PC-3 (cell line): Measurements from ENCODE around the gene TADA2B. TPM values are rescaled to one million over a fixed set of nuclear protein-coding genes. Genes with fewer than 3 reads are reported as not detected.
A peak's percentile ranks its signal among the peaks of the same experiment; 100 is the strongest.

Experiments used
- ATAC-seq: fragments of 200-7000 bp; cut with Tn5 transposase; 2 replicates; pipeline ENCODE4 v1.9.1; 2020; ENCODE audit warnings: mild to moderate bottlenecking, moderate library complexity
- BruUV-seq: library from RNA; stranded (reverse); fragments of 400-500 nt; replicated peaks from 2 replicates; lab custom pipeline; 2021; lab: Mats Ljungman, UMichigan
- CTCF ChIA-PET: fragments of 300-600 bp; sonication (Branson Sonifier 250); formaldehyde crosslinking; loops from one replicate; lab custom pipeline; 2022; ENCODE audit warnings: antibody characterized with exemption; lab: Charles Lee
- POLR2A ChIA-PET: fragments of 300-600 bp; sonication (Branson Sonifier 250); formaldehyde crosslinking; loops from one replicate; lab custom pipeline; 2022; ENCODE audit warnings: antibody characterized with exemption; ENCODE audit not compliant: unreplicated experiment; lab: Charles Lee
- DNase-seq: peaks from one replicate; pipeline ENCODE4 v3.0.0-alpha.2; 2015
- H2AFZ ChIP-seq: fragments of 300-600 bp; sonication (generic); 2 replicates; pipeline ENCODE4 v1.6.0; 2016; ENCODE audit warnings: antibody characterized with exemption, low read length
- H3F3A ChIP-seq: fragments of 300-600 bp; sonication (generic); one replicate; pipeline ENCODE4 v1.6.0; 2017; ENCODE audit warnings: antibody characterized with exemption, low read length, control low read depth, mild to moderate bottlenecking; ENCODE audit not compliant: unreplicated experiment
- H3K27ac ChIP-seq: fragments of 300-600 bp; sonication (generic); 2 replicates; pipeline ENCODE4 v1.5.1; 2016; ENCODE audit warnings: mild to moderate bottlenecking, low read length
- H3K27me3 ChIP-seq: fragments of 300-600 bp; sonication (generic); 2 replicates; pipeline ENCODE4 v1.6.1; 2016; ENCODE audit warnings: low read length, mixed read lengths
- H3K36me3 ChIP-seq: fragments of 300-600 bp; sonication (generic); 2 replicates; pipeline ENCODE4 v1.6.1; 2016; ENCODE audit warnings: low read depth, mixed run types, low read length, mixed read lengths
- H3K4me1 ChIP-seq: fragments of 300-600 bp; sonication (generic); 2 replicates; pipeline ENCODE4 v1.5.1; 2016; ENCODE audit warnings: low read length; ENCODE audit not compliant: insufficient read depth
- H3K4me2 ChIP-seq: fragments of 300-600 bp; sonication (generic); 2 replicates; pipeline ENCODE4 v1.6.0; 2016; ENCODE audit warnings: low read length
- H3K4me3 ChIP-seq: fragments of 300-600 bp; sonication (generic); 2 replicates; pipeline ENCODE4 v1.5.1; 2016; ENCODE audit warnings: mild to moderate bottlenecking, low read length, mixed read lengths
- H3K79me2 ChIP-seq: fragments of 300-600 bp; sonication (generic); 2 replicates; pipeline ENCODE4 v1.6.1; 2017; ENCODE audit warnings: low read length, mixed read lengths
- H3K9ac ChIP-seq: fragments of 300-600 bp; sonication (generic); 2 replicates; pipeline ENCODE4 v1.6.0; 2016; ENCODE audit warnings: mild to moderate bottlenecking, low read length
- H3K9me2 ChIP-seq: fragments of 300-600 bp; sonication (generic); replicated peaks from 2 replicates; pipeline ENCODE4 v1.6.1; 2016; ENCODE audit warnings: mixed run types, low read length, mixed read lengths
- H3K9me3 ChIP-seq: fragments of 300-600 bp; sonication (generic); 2 replicates; pipeline ENCODE4 v1.6.1; 2016; ENCODE audit warnings: low read length, mixed read lengths
- H4K20me1 ChIP-seq: fragments of 300-600 bp; sonication (generic); 2 replicates; pipeline ENCODE4 v1.6.1; 2016; ENCODE audit warnings: low read length, mixed read lengths
- EZH2 ChIP-seq: fragments of 300-600 bp; sonication (generic); IDR thresholded peaks from one replicate; pipeline ENCODE4 v1.6.1; 2017; ENCODE audit warnings: antibody characterized with exemption, mild to moderate bottlenecking, low read length; ENCODE audit not compliant: unreplicated experiment
- EZH2phosphoT487 ChIP-seq: fragments of 300-600 bp; sonication (generic); IDR thresholded peaks from 2 replicates; pipeline ENCODE4 v1.6.1; 2018; ENCODE audit warnings: mild to moderate bottlenecking, antibody characterized with exemption, low read length, borderline replicate concordance
- intact Hi-C: fragments of 100-400 bp; cut with micrococcal nuclease; formaldehyde crosslinking; loops from 2 replicates; pipeline ENCODE4 v1.9.0; 2023
- total RNA-seq: library from RNA; depleted of rRNA; stranded (reverse); fragments of >200 nt; gene quantifications from 2 replicates; pipeline ENCODE4 v1.2.3, GENCODE V29; 2014
- TF ChIP-seq, protein P1 (sequence below): fragments of 300-600 bp; sonication (generic); conservative IDR thresholded peaks from 2 replicates; pipeline ENCODE4 v1.5.1; 2017; ENCODE audit warnings: antibody characterized with exemption, low read depth, mild to moderate bottlenecking, low read length

TADA2B gene
- total RNA-seq, 1 experiment from 2014 or later, result 14.7 TPM

DNA sequence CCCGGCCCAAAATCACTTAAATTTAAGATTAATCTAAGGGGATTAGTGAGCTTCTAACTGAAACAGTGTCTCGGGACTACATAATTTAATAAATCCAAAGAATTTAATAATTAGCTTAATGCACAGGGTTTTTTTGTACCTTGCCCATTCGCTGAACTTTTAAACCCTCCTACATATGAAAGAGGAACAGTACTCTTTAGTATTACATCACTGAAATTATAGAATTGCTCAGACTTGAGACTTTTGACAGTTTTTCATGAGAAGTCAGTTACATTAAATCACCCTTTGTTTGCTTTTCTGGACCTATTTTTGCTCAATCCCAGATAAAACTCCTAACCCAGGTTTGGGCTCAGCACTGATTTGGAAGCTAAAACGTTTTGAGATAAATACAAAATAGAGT, 2.4 kb upstream of the TADA2B start:
- Histone ChIP-seq H2AFZ (no peak overlapping the region), H3K9me2 (no peaks in the 10 kb centered on the region), H3K79me2 (peaks cover 24% of the 10 kb centered on the region), H3F3A (no peaks in the 10 kb centered on the region), H3K27ac (no peak overlapping the region), H3K9ac (no peak overlapping the region), H3K27me3 (no peaks in the 10 kb centered on the region), H3K4me2 (no peak overlapping the region), H3K9me3 (no peaks in the 10 kb centered on the region), H3K4me1 (peaks cover 29% of the 10 kb centered on the region), H4K20me1 (peaks cover 6% of the 10 kb centered on the region; the same call in 1 of the 2 replicates), H3K36me3 (no peaks in the 10 kb centered on the region), H3K4me3 (no peak overlapping the region)
- intact Hi-C loops, result no loop called here
- ATAC-seq, result no peak
- POLR2A ChIA-PET, result no interaction called here
- DNase-seq, result no peak
- BruUV-seq, result no TSS peak
- no peak for TF ChIP-seq EZH2phosphoT487
- TF ChIP-seq, protein P1, sequence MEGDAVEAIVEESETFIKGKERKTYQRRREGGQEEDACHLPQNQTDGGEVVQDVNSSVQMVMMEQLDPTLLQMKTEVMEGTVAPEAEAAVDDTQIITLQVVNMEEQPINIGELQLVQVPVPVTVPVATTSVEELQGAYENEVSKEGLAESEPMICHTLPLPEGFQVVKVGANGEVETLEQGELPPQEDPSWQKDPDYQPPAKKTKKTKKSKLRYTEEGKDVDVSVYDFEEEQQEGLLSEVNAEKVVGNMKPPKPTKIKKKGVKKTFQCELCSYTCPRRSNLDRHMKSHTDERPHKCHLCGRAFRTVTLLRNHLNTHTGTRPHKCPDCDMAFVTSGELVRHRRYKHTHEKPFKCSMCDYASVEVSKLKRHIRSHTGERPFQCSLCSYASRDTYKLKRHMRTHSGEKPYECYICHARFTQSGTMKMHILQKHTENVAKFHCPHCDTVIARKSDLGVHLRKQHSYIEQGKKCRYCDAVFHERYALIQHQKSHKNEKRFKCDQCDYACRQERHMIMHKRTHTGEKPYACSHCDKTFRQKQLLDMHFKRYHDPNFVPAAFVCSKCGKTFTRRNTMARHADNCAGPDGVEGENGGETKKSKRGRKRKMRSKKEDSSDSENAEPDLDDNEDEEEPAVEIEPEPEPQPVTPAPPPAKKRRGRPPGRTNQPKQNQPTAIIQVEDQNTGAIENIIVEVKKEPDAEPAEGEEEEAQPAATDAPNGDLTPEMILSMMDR, result no peak
- TF ChIP-seq EZH2, result no peak
- CTCF ChIA-PET, result no interaction called here

DNA sequence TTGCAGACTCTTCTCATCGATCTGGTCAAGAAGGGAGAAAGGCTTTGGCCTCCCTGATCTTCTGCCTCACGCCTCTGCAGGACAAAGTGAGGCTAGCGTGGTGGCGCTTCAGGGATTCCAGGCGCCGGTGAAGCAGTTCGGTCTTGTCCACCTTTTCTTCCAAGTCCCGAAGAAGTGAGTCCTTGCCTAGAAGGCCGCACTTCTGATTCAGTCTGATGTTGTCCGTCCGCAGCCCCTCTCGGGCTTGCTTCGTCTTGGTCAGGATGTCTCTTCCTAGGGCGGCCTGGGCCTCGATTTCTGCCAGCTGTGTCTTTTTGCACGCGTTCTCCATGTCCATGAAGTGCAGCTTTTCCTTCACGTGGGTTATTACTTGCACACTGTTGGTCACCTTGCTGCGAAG, 1.9 kb upstream of the TADA2B start:
- ChIA-PET POLR2A (no interaction called here), CTCF (no interaction called here)
- no peak overlapping the region for H2AFZ ChIP-seq
- H3K36me3 ChIP-seq, result no peaks in the 10 kb centered on the region
- no peak overlapping the region for H3K4me3 ChIP-seq
- no peak overlapping the region for H3K9ac ChIP-seq
- no peaks in the 10 kb centered on the region for H3K9me3 ChIP-seq
- H3K4me2 ChIP-seq, result no peak overlapping the region
- H3K9me2 ChIP-seq, result no peaks in the 10 kb centered on the region
- no peak for ATAC-seq
- H3K27ac ChIP-seq, result no peak overlapping the region
- TSS peak; percentile 46 for BruUV-seq
- no peak for DNase-seq
- H3K27me3 ChIP-seq, result no peaks in the 10 kb centered on the region
- peaks cover 31% of the 10 kb centered on the region for H3K4me1 ChIP-seq
- peaks cover 28% of the 10 kb centered on the region for H3K79me2 ChIP-seq
- H3F3A ChIP-seq, result no peaks in the 10 kb centered on the region
- H4K20me1 ChIP-seq, result peaks cover 6% of the 10 kb centered on the region; the same call in 1 of the 2 replicates
- intact Hi-C loops, result no loop called here
- TF ChIP-seq EZH2, result no peak
- TF ChIP-seq EZH2phosphoT487, result no peak
- TF ChIP-seq, protein P1, result no peak

DNA sequence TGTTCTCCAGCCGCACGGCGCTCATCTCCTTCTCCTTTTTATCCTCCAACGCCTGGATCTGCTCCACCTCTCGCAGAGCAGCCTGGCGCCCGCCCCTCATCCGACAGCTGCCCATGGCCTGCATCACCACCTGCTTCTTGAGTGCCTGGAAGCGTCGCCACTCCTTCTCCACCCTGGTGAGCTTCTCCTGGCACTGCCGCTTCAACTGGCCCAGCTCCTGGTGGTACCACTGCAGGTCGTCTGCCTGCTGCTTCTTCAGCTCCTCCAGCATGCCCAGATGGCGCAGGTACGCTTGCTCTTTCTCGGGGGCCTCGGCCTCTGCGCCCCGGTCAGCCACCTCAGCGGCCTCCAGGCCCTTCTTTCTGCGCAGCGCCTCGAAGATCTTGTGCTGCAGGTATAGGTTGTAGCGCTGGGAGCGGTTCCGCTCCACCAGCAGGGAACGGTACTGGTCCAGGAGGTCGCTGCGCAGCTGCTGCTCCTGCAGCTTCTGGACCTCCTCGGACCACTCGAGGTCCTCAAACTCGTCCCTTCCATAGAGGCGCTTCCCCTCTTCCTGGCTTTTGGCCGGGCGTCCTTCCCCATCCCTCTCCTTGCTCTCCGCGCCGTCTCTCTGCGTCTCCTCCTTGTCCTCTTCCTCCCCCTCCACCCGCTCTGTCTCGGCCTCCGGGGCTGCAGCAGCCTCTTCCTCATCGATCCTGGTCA, 1.2 kb upstream of the TADA2B start:
- ChIA-PET CTCF (interaction anchor here (0.8 kb wide), 1 partner anchor 26 kb away, joined by 7 read pairs; the partner anchor contains the start of gene GRPEL1), POLR2A (interaction anchor here (0.9 kb wide), 1 partner anchor 26 kb away, joined by 4 read pairs; the partner anchor contains the start of gene GRPEL1)
- H3K4me2 ChIP-seq, result peak overlapping the region; percentile 83
- no peaks in the 10 kb centered on the region for H3K9me2 ChIP-seq
- intact Hi-C loops, result loop anchor here (2.0 kb wide), 1 partner anchor 49 kb away; no protein-coding TSS in a partner anchor
- no peak for ATAC-seq
- peak overlapping the region; percentile 85 for H3K4me3 ChIP-seq
- no peak overlapping the region for H3K27ac ChIP-seq
- H3K9ac ChIP-seq, result peak overlapping the region; percentile 53; the same call in 1 of the 2 replicates
- peaks cover 6% of the 10 kb centered on the region; the same call in 1 of the 2 replicates for H4K20me1 ChIP-seq
- TF ChIP-seq, protein P1, result no peak
- TF ChIP-seq EZH2, result no peak
- TF ChIP-seq EZH2phosphoT487, result no peak
- H2AFZ ChIP-seq, result peak overlapping the region; percentile 90
- DNase-seq, result no peak
- no peaks in the 10 kb centered on the region for H3K9me3 ChIP-seq
- H3K79me2 ChIP-seq, result peaks cover 35% of the 10 kb centered on the region
- H3K27me3 ChIP-seq, result no peaks in the 10 kb centered on the region
- no peaks in the 10 kb centered on the region for H3F3A ChIP-seq
- H3K4me1 ChIP-seq, result peaks cover 33% of the 10 kb centered on the region
- H3K36me3 ChIP-seq, result no peaks in the 10 kb centered on the region
- no TSS peak for BruUV-seq
